ENCODE results near the gene ETFA. TPM values are rescaled to one million over a fixed set of nuclear protein-coding genes. Genes with fewer than 3 reads are reported as not detected.

The ETFA gene
- total and polyA plus RNA-seq, 10 donors = 49.7 to 98.5 (median 80.5) TPM

DNA sequence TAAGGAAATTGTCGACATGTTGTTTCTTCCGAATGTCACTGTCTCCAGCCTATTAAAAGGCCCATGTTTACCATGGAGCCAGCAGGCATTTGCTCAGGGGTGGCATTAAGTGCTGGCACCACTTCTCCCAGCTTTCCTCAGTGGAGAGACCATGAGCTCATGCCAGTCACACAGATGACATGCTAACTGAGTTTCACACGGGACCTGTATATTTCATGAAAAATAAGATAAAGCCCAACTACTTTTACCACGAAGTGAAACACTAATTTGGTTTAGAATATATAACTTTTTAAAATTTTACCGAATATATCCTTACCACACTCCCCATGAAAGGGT is 93.4 kb downstream of the ETFA start:
- H3K27ac ChIP-seq = no peak overlapping the region
- no peaks in the 10 kb centered on the region for H3K9me3 ChIP-seq
- peaks cover 0 to 91% (median 28%) of the 10 kb centered on the region in 6 donors for H3K36me3 ChIP-seq
- 94 to 96% (median 95%) methylated on average over 5 of the region's 5 CpGs for WGBS, 5 donors
- TF ChIP-seq, protein P1, sequence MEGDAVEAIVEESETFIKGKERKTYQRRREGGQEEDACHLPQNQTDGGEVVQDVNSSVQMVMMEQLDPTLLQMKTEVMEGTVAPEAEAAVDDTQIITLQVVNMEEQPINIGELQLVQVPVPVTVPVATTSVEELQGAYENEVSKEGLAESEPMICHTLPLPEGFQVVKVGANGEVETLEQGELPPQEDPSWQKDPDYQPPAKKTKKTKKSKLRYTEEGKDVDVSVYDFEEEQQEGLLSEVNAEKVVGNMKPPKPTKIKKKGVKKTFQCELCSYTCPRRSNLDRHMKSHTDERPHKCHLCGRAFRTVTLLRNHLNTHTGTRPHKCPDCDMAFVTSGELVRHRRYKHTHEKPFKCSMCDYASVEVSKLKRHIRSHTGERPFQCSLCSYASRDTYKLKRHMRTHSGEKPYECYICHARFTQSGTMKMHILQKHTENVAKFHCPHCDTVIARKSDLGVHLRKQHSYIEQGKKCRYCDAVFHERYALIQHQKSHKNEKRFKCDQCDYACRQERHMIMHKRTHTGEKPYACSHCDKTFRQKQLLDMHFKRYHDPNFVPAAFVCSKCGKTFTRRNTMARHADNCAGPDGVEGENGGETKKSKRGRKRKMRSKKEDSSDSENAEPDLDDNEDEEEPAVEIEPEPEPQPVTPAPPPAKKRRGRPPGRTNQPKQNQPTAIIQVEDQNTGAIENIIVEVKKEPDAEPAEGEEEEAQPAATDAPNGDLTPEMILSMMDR (IDR thresholded peaks at IDR 0.05 in 8 of 11, conservative IDR thresholded peaks at IDR 0.05 in 3 of 11) = no peak
- TF ChIP-seq POLR2AphosphoS5 (IDR thresholded peaks at IDR 0.05) (no peak), POLR2A (IDR thresholded peaks at IDR 0.05) (no peak)
- H3K4me3 ChIP-seq = no peak overlapping the region
- DNase-seq = no peak
- H3K4me1 ChIP-seq = no peaks in the 10 kb centered on the region
- intact Hi-C loops (cut with DNase I; ENCODE audit: low total_unique reads) = no loop called here
- H3K27me3 ChIP-seq (replicated peaks in 1 of 7) = no peaks in the 10 kb centered on the region

DNA sequence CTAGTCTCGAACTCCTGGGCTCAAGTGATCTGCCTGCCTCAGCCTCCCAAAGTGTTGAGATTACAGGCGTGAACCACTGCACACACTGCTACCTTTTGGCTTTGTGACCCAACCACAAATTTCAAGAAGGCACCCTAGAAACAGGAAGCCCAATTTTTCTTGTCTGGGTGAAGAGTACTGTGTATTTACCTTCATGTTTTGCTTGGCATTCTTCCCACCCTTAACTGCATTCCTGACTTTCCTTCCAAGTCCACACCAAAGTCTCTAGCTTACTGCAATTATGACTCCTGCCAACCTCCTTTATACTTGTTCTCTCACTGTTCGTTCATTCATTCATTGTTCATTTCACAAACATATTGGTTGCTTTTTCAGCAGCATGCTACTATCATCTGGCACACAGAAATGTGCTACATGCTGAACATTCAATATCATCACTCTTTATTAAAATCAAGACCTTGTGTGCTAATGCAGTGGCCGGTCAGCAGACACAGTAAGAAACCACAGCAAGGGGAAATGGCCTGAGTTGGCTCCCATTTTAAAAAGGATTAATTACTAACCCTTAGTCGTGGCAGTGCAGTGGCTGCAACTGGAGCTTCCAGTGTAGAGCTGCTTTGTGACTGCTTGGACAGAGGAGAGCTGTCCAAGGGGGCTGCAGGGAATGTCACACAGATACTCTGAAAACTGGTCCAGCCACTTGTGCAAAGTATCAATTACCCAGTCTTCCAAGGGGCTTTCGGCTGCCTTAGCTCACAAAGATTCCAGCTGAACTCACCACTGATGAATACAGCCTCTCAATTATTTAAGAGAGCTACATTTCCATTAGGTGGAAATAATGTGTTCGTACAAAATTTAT is 94.0 kb downstream of the ETFA start:
- no peak overlapping the region for H3K4me3 ChIP-seq
- 87 to 96% (median 89%) methylated on average over 7 of the region's 7 CpGs for WGBS, 5 donors
- no peak overlapping the region for H3K27ac ChIP-seq
- no peak for DNase-seq
- no peaks in the 10 kb centered on the region for H3K4me1 ChIP-seq
- peaks cover 0 to 91% (median 32%) of the 10 kb centered on the region in 6 donors for H3K36me3 ChIP-seq
- no peaks in the 10 kb centered on the region for H3K27me3 ChIP-seq (replicated peaks in 1 of 7)
- TF ChIP-seq POLR2A (IDR thresholded peaks at IDR 0.05) (no peak), POLR2AphosphoS5 (IDR thresholded peaks at IDR 0.05) (no peak)
- TF ChIP-seq, protein P1 (IDR thresholded peaks at IDR 0.05 in 8 of 11, conservative IDR thresholded peaks at IDR 0.05 in 3 of 11) = no peak
- intact Hi-C loops (cut with DNase I; ENCODE audit: low total_unique reads) = no loop called here
- H3K9me3 ChIP-seq = no peaks in the 10 kb centered on the region

DNA sequence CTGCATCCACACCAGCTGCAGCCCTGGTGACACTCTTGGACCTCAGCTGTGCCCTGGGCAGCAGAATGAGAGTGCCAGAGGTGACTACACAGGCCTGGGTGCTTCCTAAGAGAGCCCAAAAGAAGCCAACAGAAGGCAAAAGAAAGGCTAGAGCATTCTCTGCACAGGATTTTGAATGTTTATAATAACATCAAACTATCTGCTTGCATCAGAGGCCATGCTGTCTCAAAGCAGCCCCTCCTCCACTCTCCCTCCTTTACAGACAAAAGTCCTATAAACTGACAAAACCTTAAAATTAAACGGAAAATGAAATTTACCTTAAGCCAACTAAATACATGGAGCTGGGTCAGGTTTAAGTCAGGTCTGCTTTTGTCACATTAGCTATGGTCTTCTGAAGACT is 95.6 kb downstream of the ETFA start:
- Histone ChIP-seq H3K27me3 (replicated peaks in 1 of 7) (no peaks in the 10 kb centered on the region), H3K9me3 (no peaks in the 10 kb centered on the region), H3K4me1 (no peaks in the 10 kb centered on the region), H3K27ac (no peak overlapping the region), H3K4me3 (no peak overlapping the region), H3K36me3 (peaks cover 4 to 97% (median 46%) of the 10 kb centered on the region in 6 donors)
- WGBS, 5 donors = 89 to 100% (median 93%) methylated on average over 1 of the region's 1 CpG
- DNase-seq = no peak
- intact Hi-C loops (cut with DNase I; ENCODE audit: low total_unique reads) = no loop called here
- TF ChIP-seq, protein P1 (IDR thresholded peaks at IDR 0.05 in 8 of 11, conservative IDR thresholded peaks at IDR 0.05 in 3 of 11) = no peak
- TF ChIP-seq POLR2A (IDR thresholded peaks at IDR 0.05) (no peak), POLR2AphosphoS5 (IDR thresholded peaks at IDR 0.05) (no peak)

DNA sequence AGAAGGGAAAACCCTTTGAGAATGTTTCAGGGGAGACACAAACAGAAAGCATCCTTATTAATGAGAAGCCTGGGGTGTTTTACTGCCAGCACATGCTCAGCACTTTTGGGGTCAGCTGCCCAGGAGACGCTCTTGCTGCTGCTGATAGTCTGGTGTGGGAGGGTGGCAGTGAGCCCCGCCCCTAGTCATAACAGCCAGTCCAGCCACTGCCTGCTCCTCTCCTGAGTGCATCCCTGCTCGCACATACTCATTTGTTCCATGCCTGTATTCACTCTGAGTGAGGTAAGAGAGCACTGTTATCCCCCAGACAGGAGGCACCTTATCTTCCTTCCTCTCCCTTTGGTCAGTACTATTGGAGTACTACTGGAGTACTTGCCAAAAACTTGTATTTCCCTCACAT is 101.3 kb downstream of the ETFA start:
- Histone ChIP-seq H3K36me3 (peaks cover 4 to 100% (median 39%) of the 10 kb centered on the region in 6 donors), H3K4me3 (no peak overlapping the region), H3K9me3 (no peaks in the 10 kb centered on the region), H3K4me1 (no peaks in the 10 kb centered on the region), H3K27ac (no peak overlapping the region), H3K27me3 (replicated peaks in 1 of 7) (no peaks in the 10 kb centered on the region)
- no peak for TF ChIP-seq POLR2A (IDR thresholded peaks at IDR 0.05)
- no peak for TF ChIP-seq POLR2AphosphoS5 (IDR thresholded peaks at IDR 0.05)
- TF ChIP-seq, protein P1 (IDR thresholded peaks at IDR 0.05 in 8 of 11, conservative IDR thresholded peaks at IDR 0.05 in 3 of 11) = no peak
- intact Hi-C loops (cut with DNase I; ENCODE audit: low total_unique reads) = no loop called here
- DNase-seq = no peak
- WGBS, 5 donors = 76 to 100% (median 92%) methylated on average over 1 to 3 of the region's 3 CpGs
